GM21619 (cell line): Measurements from ENCODE around the gene SRP14.
"Not testable (repeated sequence)": the region's sequence is repeated elsewhere in the genome, so short reads cannot be mapped to it uniquely, and the experiment has no call there.

Experiments used
- ATAC-seq: cut with Tn5 transposase; IDR thresholded peaks from one replicate; pipeline ENCODE4 v1.9.1; 2021; ENCODE audit not compliant: unreplicated experiment

Gene SRP14

DNA sequence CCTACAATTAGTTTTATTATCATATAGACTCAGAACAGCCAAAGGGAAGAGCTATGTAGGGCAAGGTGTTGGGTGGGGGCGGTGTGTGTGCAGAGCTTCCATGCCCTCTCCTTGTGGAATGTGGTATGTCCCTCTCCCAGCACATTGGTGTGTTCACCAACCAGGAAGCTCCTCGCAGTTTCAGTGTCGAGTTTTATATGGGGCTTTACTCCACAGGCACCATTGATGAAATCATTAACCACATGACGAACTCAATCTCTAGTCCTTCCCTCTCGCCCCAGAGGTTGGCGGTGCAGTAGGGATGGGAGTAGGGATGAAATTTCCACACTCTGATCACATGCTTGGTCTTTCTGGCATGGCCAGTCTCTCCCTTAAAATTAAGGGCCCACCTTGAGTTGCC, 13.6 kb upstream of the SRP14 start:
- no peak for ATAC-seq

DNA sequence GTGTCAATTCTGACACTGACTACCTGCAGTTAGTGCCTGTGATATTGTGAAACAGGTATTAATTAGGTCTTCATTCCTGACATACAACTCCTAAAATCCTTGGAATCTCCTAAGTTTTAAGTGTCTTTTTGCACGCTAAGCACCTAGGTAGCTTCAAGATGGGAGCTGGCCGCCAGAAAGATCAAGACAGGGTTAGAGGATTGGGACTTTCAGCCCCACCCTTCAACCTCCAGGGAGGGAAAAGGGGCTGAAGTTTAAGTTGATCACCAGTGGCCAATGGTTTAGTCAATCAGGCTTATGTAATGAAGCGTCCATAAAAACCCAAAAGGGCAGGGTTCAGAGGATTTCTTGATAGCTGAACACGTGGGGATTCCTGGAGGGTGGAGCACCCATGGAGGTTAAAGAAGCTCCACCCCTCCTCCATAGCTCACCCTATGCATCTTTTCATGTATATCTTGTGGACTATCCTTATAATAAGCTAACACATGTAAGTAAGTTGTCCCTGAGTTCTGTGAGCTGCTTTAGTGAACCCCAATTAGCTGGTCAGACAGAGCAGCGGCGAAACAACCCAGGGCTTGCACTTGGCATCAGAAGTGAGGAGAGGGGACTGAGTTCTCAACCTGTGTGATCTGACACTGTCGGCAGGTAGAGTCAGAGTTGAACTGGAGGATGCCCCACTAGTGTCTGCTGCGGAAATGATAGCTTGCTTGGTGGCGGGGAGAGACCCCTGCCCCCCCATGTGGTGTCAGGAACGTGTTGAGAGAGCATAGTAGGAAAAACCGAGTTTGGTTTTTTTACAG, 12.8 kb upstream of the SRP14 start:
- no peak for ATAC-seq

DNA sequence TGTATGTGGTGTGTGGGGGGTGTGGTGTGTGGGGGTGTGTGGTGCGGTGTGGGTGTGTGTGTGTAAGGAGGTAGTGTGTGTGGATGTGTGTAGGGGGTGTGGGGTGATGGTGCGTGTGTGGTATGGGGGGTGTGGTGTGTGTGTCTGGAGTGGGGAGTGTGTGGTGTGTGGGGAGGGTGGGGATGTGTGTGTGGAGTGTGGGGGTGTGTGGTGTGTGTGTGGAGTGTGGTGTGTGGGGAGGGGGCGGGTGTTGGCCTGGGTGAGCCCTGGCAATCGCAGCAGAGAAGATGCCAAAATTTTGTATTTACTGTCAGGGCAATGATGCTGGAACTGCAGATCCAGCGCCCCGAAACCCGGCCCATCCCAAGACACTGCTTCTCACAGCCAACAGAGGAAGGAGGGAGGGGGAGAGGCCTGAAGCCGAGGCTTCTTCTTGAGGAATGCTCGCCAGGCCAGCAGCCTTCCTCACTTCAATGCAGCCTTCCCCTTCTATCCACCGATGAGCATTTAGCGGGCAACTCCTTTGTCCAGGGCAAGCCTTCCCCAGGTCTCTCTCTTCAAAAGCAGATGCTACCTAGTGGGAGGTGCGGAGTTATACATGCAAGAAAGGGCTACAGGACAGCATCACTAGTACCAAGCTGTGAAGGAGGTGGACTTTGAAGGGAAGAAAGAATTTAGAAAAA, 11.9 kb upstream of the SRP14 start:
- no peak for ATAC-seq

GRCh38 chr15:40048926-40049475, 10.0 kb upstream of the SRP14 start:
- no peak for ATAC-seq

DNA sequence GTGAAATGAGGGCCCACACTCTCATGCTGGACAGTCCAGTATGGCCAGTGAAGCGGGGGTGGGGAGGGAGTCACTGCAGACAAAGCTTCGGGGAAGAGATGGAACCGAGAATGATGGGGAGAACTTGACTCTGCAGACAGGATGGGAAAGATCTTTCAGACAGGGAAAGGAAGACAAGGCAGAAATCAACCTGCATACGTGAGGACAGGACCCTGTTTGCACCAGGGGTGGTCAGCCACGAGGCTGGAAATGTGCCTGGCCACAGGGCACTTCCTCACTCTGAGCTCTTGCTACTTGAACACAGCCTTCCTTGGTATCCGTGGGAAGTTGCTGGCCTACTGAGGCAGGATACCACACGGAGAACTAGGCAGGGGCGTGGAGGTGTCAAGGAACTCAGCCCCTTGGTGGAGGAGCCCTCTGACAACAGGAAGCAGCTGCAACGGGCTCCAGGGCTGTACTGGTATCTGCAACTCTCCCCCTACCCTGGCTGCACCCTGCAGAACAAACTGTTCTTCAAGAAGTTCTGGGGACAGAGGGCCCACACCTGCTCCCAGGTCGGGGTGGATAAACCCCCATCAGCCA, 9.3 kb upstream of the SRP14 start:
- no peak for ATAC-seq

DNA sequence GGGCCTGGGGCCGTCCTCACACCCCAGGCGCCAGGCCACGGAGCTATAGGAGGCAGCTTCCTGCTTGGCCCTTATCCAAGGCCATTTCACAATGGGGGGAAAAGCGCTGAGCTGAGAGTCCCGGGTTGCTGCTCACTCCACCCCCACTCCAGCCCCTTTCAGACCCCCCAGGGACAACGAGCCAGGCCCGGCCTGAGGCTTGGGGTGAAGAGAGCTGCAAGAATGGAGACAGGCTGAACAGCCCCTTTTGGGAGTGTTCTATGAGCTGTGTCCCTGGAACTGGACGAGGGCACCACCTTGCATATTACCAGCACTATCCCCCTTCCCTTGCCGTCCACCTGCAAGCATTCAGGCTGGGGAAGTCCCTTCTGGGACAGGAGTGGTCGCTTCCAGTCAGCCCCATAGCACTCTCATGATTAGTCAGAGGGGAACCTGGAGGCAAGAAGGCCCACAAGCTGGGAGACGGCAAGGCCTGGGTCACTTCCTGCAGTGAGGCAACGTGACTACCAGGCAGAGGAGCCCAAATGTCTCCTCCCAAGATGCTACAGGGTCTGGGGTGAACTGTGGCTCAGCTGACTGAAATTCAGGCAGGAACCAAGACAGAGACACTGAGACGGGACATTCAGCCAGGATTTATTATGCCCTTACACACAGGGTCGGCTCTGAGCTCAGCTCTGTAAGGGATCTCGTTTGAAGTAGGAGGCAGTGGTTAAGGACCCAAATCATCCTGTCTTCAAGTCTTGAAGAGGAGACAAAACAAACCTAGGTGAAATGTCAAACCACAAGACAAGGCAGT, 8.6 kb upstream of the SRP14 start:
- ATAC-seq: peak; percentile 61

DNA sequence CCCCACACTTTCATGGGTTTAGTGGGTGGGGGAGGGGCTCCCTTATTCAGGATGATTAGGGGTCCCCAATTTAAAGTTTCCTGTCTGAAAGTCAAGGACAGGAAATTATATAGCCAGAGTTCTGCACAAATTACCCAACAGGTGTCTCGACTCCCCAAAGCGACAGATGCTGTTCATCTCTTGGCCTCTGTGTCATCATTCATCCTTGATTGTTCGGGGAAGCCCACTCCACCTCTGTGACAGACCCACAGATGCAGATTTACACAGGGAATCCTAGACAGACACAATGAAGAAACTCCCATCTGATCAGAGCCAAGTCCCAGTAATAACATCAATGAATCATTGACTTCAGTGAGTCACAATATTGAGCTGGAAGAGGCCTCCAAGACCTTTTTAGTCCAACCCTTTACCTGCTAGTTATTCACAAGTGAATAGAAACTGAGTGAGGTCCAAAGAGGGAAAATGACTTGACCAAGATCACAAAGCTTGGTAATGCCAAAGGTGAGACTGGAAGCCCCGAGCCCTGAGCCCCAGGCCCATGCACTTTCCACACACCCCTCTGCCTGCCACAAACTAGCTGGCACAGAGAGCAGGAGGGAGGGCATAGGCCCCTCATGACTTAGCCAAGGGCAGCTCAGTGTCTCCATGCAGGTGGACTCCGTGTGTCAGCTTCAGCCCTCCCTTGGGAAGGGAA, 7.9 kb upstream of the SRP14 start:
- ATAC-seq: no peak

DNA sequence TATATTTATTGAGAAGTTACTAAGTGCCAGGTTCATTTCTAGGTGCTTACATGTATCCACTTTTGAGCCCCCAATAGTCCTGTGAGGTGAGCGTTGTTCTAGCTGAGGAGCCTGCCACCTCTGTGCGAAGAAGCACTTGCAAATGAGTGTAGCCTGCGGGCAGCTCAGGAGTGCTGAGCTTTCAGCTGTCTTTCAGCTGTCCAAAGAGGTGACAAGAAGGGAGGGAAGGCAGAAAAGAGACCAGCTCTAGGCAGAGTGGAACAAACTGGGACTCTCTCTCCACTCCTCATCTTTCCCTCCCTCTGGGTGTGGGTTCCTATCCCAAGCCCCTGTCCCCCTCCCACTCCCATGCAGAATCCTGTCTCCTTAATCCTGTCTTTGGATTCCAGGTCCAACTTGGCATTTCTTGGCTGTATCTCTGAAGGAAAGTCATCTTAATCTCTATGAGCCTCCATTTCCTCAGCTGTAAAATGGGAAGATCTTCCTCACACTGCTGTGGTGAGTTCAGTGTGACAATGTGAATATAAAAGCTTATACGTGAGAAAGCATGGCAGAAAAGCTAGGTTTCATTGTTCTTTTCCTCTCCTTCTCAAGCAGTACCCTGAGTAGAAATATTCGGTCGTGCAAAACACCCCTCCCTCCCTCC, 6.7 kb upstream of the SRP14 start:
- no peak for ATAC-seq

GRCh38 chr15:40044717-40045571, 6.0 kb upstream of the SRP14 start:
- peak; percentile 68 for ATAC-seq

GRCh38 chr15:40043927-40044716, 5.1 kb upstream of the SRP14 start:
- no peak for ATAC-seq

DNA sequence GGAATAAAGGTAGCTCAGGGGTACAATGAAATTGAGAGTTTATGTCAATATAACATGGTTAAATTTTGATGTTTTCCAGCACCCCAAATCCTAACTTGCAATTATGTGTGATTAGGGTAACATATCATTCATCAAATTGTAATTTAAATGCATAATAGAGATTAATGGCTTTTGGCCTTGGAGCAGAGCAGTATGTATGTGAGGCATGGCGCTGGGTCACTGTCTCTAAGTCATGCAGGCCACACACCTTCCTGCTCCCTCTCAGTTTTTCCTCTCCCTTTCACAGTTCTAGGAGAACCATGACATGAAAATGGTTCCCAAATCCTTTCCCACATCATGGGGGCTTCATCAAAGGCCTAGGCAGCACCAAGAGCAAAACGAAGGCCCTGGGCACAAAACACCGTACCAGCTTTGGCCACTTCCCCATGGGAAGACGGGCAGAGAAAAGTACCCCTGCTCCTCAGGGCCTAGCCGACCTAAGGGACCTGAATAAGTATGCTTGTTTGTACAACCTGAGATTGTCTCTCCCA, 3.9 kb upstream of the SRP14 start:
- ATAC-seq: no peak

- no peak for ATAC-seq
These were observed 1.8 kb upstream of the SRP14 start for GRCh38 chr15:40040770-40041169.

GRCh38 chr15:40040293-40040635, 1.3 kb upstream of the SRP14 start:
- ATAC-seq: no peak

DNA sequence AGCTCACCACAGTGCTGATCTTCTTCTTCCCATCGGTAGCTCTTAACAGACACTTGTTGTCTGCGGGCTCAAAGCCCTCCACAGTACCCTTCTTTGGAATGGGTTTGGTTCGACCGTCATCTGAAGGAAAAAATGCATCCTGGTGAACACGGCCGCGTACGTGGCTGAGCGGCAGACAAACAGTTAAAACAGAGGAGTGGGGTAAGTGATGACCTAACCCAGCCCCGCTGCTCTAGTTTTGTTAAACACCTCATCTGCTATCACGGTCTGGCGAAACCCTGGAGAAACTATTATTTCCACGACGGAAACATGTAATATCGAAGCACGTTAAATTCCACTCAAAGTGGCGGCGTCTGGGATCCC, 725 bp downstream of the SRP14 start:
- no peak for ATAC-seq

DNA sequence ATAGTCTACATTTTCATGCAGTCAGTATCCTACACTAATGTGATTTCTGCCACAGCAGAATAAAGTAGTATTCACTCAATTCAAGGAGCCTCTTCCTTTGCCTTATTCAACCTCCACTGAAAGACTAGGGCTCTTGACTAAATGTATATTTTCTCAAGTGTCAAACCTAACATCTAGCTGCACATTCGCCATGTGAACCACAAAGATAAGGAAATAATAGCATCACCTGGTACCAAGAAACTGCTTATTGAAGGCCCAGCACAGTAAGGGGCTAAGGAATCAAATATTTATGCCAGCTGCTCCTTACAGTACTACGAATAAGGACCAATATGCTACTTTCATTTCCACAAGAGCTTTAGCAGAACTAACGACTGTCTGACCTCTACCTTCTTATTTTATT, 1.3 kb downstream of the SRP14 start:
- no peak for ATAC-seq

- not testable (repeated sequence) for ATAC-seq
These were observed 3.8 kb downstream of the SRP14 start for GRCh38 chr15:40035182-40035581.

DNA sequence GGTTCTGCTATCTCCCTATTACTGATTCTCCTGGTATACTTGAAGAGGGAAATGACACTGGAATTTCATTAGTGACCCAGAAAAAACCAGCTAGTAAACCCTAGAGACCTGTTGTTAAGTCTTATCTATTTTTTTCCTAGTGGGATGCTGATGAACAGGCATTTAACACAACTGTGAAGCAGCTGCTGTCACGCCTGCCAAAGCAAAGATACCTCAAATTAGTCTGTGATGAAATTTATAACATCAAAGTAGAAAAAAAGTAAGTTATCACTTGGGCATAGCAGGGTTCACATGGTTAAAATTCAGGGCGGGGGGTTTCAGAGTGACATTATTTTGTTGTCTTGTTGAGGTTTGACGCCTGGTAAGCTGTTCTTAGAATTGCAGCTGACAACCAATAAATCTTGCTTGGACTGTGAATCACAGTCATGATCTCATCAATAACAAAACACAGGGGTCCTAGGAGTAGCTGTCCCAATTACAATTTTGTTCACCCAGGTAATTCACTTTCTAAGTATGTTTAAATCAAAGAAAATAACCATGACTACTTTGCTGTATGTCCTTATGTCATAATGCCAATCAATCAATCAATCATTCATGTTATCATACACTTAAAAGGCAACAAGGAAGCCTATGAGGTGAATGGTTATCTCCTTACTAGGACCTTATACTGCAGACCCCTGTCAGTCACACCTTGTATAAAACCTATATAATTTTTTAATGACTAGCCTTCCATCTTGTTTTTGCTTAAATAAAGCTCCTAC, 4.6 kb downstream of the SRP14 start:
- ATAC-seq: no peak
